MCF 10A (cell line): Measurements from ENCODE around the gene L3MBTL3. TPM values are rescaled to one million over a fixed set of nuclear protein-coding genes. Genes with fewer than 3 reads are reported as not detected.

Source experiments
- BruUV-seq: library from RNA; stranded (reverse); fragments of 400-500 nt; replicated peaks from 2 replicates; lab custom pipeline; 2021; lab: Mats Ljungman, UMichigan
- CTCF ChIA-PET: fragments of 300-600 bp; sonication (Branson Sonifier 250); formaldehyde crosslinking; extraction: SDS; loops from one replicate; lab custom pipeline; 2021; ENCODE audit warnings: antibody characterized with exemption, inconsistent platforms; lab: Yijun Ruan, JAX
- POLR2A ChIA-PET: fragments of 300-600, 350-650 bp; sonication (Branson Sonifier 250); formaldehyde crosslinking; extraction: SDS; loops from one replicate; lab custom pipeline; 2020; ENCODE audit warnings: antibody characterized with exemption, inconsistent platforms; lab: Yijun Ruan, JAX
- DNase-seq: peaks from one replicate; pipeline ENCODE4 v3.0.0-alpha.2; 2018; ENCODE audit not compliant: unreplicated experiment
- H3K27ac Mint-ChIP-seq: one replicate; pipeline ENCODE4 v1.8.0; 2022; ENCODE audit warnings: mild to moderate bottlenecking, low read depth, mixed read lengths; ENCODE audit not compliant: unreplicated experiment
- H3K27me3 Mint-ChIP-seq: one replicate; pipeline ENCODE4 v1.8.0; 2022; ENCODE audit warnings: mixed read lengths; ENCODE audit not compliant: insufficient read depth, unreplicated experiment
- H3K36me3 Mint-ChIP-seq: one replicate; pipeline ENCODE4 v1.8.0; 2022; ENCODE audit warnings: mild to moderate bottlenecking, moderate library complexity, mixed read lengths; ENCODE audit not compliant: insufficient read depth, unreplicated experiment
- H3K4me1 Mint-ChIP-seq: one replicate; pipeline ENCODE4 v1.8.0; 2022; ENCODE audit warnings: mixed read lengths; ENCODE audit not compliant: insufficient read depth, unreplicated experiment
- H3K4me3 Mint-ChIP-seq: one replicate; pipeline ENCODE4 v1.8.0; 2022; ENCODE audit warnings: mild to moderate bottlenecking, moderate library complexity, mixed read lengths; ENCODE audit not compliant: unreplicated experiment
- H3K9me3 Mint-ChIP-seq: one replicate; pipeline ENCODE4 v1.8.0; 2022; ENCODE audit warnings: mixed read lengths; ENCODE audit not compliant: unreplicated experiment
- intact Hi-C: fragments of 100-400 bp; cut with micrococcal nuclease; formaldehyde crosslinking; loops from 2 replicates; pipeline ENCODE4 v1.14.1; 2022
- total RNA-seq: library from RNA; stranded (reverse); gene quantifications from 2 replicates; pipeline ENCODE4 v1.2.3, GENCODE V29; 2022
- TF ChIP-seq, protein P1 (sequence below): fragments of 200-600 bp; IDR thresholded peaks from one replicate; pipeline ENCODE4 v1.8.0; 2022; ENCODE audit warnings: antibody characterized with exemption, mild to moderate bottlenecking; ENCODE audit not compliant: unreplicated experiment

L3MBTL3 gene
- total RNA-seq, 1 experiment from 2014 or later = 5.2 TPM

DNA sequence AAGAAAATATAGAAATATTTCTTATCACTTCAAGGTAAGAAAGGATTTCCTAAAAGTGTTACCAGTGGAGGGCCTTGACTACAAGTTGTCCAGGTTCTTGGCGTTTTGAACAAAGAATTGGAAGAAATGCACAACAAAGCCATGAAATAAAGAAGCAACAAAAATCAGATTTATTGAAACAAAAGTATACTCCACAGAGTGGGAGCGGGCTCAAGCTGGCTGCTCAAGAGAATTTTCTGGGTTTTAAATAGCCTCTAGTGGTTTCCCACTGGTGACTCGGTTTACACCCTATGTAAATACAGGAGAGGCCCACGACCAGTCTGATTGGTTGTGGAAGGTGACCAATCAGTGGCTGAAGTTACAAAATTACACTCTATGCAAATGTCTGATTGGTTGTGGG is 140.2 kb downstream of the L3MBTL3 start:
- TF ChIP-seq, protein P1, sequence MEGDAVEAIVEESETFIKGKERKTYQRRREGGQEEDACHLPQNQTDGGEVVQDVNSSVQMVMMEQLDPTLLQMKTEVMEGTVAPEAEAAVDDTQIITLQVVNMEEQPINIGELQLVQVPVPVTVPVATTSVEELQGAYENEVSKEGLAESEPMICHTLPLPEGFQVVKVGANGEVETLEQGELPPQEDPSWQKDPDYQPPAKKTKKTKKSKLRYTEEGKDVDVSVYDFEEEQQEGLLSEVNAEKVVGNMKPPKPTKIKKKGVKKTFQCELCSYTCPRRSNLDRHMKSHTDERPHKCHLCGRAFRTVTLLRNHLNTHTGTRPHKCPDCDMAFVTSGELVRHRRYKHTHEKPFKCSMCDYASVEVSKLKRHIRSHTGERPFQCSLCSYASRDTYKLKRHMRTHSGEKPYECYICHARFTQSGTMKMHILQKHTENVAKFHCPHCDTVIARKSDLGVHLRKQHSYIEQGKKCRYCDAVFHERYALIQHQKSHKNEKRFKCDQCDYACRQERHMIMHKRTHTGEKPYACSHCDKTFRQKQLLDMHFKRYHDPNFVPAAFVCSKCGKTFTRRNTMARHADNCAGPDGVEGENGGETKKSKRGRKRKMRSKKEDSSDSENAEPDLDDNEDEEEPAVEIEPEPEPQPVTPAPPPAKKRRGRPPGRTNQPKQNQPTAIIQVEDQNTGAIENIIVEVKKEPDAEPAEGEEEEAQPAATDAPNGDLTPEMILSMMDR = no peak
- no TSS peak for BruUV-seq
- ChIA-PET CTCF (interaction anchor here (0.6 to 1.3 kb wide), 2 partner anchors 9 to 17 kb away, joined by 3 to 4 read pairs; no protein-coding TSS in a partner anchor), POLR2A (no interaction called here)
- Mint-ChIP-seq H3K36me3 (no peaks in the 10 kb centered on the region), H3K4me3 (no peak overlapping the region), H3K4me1 (no peaks in the 10 kb centered on the region), H3K27me3 (no peaks in the 10 kb centered on the region), H3K9me3 (no peaks in the 10 kb centered on the region), H3K27ac (no peak overlapping the region)
- DNase-seq = no peak
- intact Hi-C loops = no loop called here

DNA sequence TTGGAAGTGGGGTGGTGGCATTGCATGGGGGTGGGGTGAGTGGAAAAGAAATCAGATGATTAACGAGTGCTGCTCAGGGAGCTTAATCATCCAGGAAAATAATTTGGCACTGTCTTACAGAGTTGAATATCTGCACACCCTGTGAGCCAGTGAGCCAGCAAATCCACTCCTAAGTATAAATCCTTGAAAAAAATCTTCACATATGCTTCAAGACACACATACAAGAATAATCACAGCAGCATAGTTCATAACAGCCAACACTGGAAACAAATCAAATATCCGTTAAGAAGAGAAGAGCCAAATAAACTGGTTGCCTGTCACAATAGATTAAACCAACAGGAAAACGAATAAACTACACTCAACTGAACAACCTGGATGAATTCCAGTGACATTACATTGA is 141.6 kb downstream of the L3MBTL3 start:
- no TSS peak for BruUV-seq
- no peak for DNase-seq
- ChIA-PET POLR2A (no interaction called here), CTCF (no interaction called here)
- intact Hi-C loops = no loop called here
- no peaks in the 10 kb centered on the region for H3K4me1 Mint-ChIP-seq
- TF ChIP-seq, protein P1 = no peak
- no peaks in the 10 kb centered on the region for H3K9me3 Mint-ChIP-seq
- no peak overlapping the region for H3K4me3 Mint-ChIP-seq
- H3K36me3 Mint-ChIP-seq = no peaks in the 10 kb centered on the region
- no peaks in the 10 kb centered on the region for H3K27me3 Mint-ChIP-seq
- H3K27ac Mint-ChIP-seq = no peak overlapping the region

DNA sequence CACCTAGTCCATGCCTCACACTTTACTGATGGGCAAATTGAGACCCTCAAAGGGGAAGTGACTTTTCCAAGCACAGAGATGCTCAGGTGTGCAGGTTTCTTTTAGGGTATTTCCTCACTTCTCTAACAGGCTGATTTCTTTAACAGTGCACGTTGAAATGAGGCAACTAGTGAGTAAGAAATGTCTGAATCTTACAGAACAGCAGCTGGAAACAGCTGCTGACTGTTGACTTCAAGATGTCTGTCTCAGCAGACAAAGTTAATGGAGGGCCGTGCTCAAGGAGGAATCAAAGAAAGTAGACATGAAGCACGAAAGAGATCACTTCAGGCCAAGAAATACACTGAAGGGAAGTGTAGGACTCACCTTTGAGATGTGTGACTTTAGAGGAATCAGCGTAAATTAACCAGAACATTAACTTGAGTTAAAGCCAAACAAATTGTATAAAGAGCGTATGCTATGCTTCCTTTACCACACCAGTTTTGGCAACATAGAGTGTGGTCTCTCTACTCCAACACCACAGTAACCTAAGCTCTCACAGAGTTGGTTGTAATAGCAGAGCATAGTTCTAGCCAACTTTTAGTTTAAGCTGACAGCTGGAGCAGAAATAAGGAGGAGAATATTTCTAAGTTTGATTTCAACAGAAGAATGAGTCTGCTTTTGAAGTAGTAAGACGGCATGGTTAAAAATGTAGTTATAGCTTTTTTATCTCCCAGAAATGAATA is 143.5 kb downstream of the L3MBTL3 start:
- no peak overlapping the region for H3K4me3 Mint-ChIP-seq
- no peaks in the 10 kb centered on the region for H3K36me3 Mint-ChIP-seq
- no TSS peak for BruUV-seq
- intact Hi-C loops = no loop called here
- POLR2A ChIA-PET = interaction anchor here (0.8 to 1.7 kb wide), 2 partner anchors 17 to 18 kb away, joined by 3 to 5 read pairs; no protein-coding TSS in a partner anchor
- H3K9me3 Mint-ChIP-seq = no peaks in the 10 kb centered on the region
- TF ChIP-seq, protein P1 = no peak
- H3K27me3 Mint-ChIP-seq = no peaks in the 10 kb centered on the region
- no peak for DNase-seq
- peaks cover under 1% of the 10 kb centered on the region for H3K4me1 Mint-ChIP-seq
- no peak overlapping the region for H3K27ac Mint-ChIP-seq
- CTCF ChIA-PET = interaction anchor here (0.6 to 0.7 kb wide), 3 partner anchors 12 to 1206 kb away, joined by 3 to 4 read pairs (median 3); no protein-coding TSS in a partner anchor

DNA sequence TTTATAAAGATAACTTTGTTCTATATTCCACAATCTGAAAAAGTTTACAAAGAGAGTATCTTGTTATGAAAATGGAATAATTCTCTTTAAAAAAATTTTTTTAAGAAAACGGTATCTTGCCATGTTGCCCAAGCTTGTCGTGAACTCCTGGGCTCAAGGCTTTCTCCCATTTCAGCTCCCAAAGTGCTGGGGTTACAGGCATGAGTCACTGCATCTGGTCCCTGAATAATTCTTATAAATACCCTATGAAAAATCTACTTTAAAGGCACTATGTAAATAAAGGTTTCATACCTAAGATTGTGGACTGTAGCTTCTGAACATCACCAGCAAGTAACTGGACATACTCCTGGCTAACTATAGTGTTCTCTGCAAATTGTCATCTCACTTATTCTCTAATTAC is 144.0 kb downstream of the L3MBTL3 start:
- H3K9me3 Mint-ChIP-seq = no peaks in the 10 kb centered on the region
- H3K27ac Mint-ChIP-seq = no peak overlapping the region
- H3K4me1 Mint-ChIP-seq = peaks cover 6% of the 10 kb centered on the region
- H3K4me3 Mint-ChIP-seq = no peak overlapping the region
- DNase-seq = no peak
- TF ChIP-seq, protein P1 = no peak
- no peaks in the 10 kb centered on the region for H3K27me3 Mint-ChIP-seq
- intact Hi-C loops = no loop called here
- H3K36me3 Mint-ChIP-seq = no peaks in the 10 kb centered on the region
- POLR2A ChIA-PET = interaction anchor here (0.8 to 1.7 kb wide), 2 partner anchors 16 to 18 kb away, joined by 3 to 5 read pairs; no protein-coding TSS in a partner anchor
- no TSS peak for BruUV-seq
- CTCF ChIA-PET = interaction anchor here (0.6 kb wide), 1 partner anchor 663 kb away, joined by 4 read pairs; no protein-coding TSS in a partner anchor
